Endothelial cell of umbilical vein (primary cell): ENCODE measurements around the gene IKZF1. TPM values are rescaled to one million over a fixed set of nuclear protein-coding genes. Genes with fewer than 3 reads are reported as not detected.

Source experiments
- BruUV-seq: library from RNA; stranded (reverse); fragments of 400-500 nt; replicated peaks from 2 replicates; lab custom pipeline; 2021; lab: Mats Ljungman, UMichigan
- CTCF ChIA-PET: fragments of 300-600, 350-600 bp; sonication (Branson Sonifier 250); formaldehyde crosslinking; loops from one replicate; lab custom pipeline; 2021; ENCODE audit warnings: antibody characterized with exemption, inconsistent platforms; lab: Charles Lee
- POLR2A ChIA-PET: fragments of 300-600, 350-600 bp; sonication (Branson Sonifier 250); formaldehyde crosslinking; loops from one replicate; lab custom pipeline; 2021; ENCODE audit warnings: antibody characterized with exemption, inconsistent platforms; lab: Charles Lee
- DNase-seq: peaks from one replicate; pipeline ENCODE4 v3.0.0-alpha.2; 2011; ENCODE audit warnings: low read depth, low spot score
- FAIRE-seq: peaks from 2 replicates; lab custom pipeline; 2011; peaks lifted over from hg19 to GRCh38; lab: Jason Lieb, UNC
- H2AFZ ChIP-seq: 2 replicates; pipeline ENCODE4 v1.6.0; 2012; ENCODE audit warnings: low read depth, low read length, control low read depth, inconsistent platforms
- H3K27ac ChIP-seq: 2 replicates; pipeline ENCODE4 v1.5.1; 2011; ENCODE audit warnings: low read depth, mild to moderate bottlenecking, control low read depth, low read length, moderate library complexity; ENCODE audit not compliant: insufficient read depth
- H3K27me3 ChIP-seq, 2 experiments: 2 replicates each; pipeline versions ENCODE4 v1.6.0 to v1.6.1; 2011; ENCODE audit warnings: low read length in 2 of 2, mixed read lengths in 1 of 2; ENCODE audit not compliant: control insufficient read depth in 2 of 2, insufficient read depth in 2 of 2
- H3K36me3 ChIP-seq, 2 experiments: 2 replicates in 1 of 2; 3 replicates in 1 of 2; pipeline ENCODE4 v1.5.1; 2011; ENCODE audit warnings: low read length in 2 of 2, mild to moderate bottlenecking in 1 of 2, moderate library complexity in 1 of 2; ENCODE audit not compliant: control insufficient read depth in 2 of 2, insufficient read depth in 2 of 2; ENCODE audit errors: extremely low read depth in 1 of 2
- H3K4me1 ChIP-seq: 3 replicates; pipeline ENCODE4 v1.5.1; 2011; ENCODE audit warnings: mild to moderate bottlenecking, low read length; ENCODE audit not compliant: control insufficient read depth, insufficient read depth; ENCODE audit errors: extremely low read depth
- H3K4me2 ChIP-seq: 2 replicates; pipeline ENCODE4 v1.6.1; 2011; ENCODE audit warnings: low read length, control low read depth, mixed read lengths; ENCODE audit not compliant: insufficient read depth
- H3K4me3 ChIP-seq, 3 experiments: fragments of 200-600 bp in 1 of 3; sonication (generic), shearing (Covaris generic) in 1 of 3; replicated peaks in 1 of 3; 2 replicates each; pipeline ENCODE4 v1.5.1; 2011 to 2016; ENCODE audit warnings: control low read depth in 3 of 3, low read length in 3 of 3, mild to moderate bottlenecking in 2 of 3, inconsistent platforms in 1 of 3, low read depth in 1 of 3, moderate library complexity in 1 of 3; ENCODE audit not compliant: insufficient read depth in 1 of 3
- H3K79me2 ChIP-seq: 2 replicates; pipeline ENCODE4 v1.6.0; 2012; ENCODE audit warnings: low read length, inconsistent platforms; ENCODE audit not compliant: control insufficient read depth, insufficient read depth
- H3K9ac ChIP-seq: replicated peaks from 2 replicates; pipeline ENCODE3; 2011; ENCODE audit warnings: low read length, control low read depth; ENCODE audit not compliant: insufficient read depth; ENCODE audit errors: extremely low read depth
- H3K9me1 ChIP-seq: replicated peaks from 3 replicates; pipeline ENCODE4 v1.6.0; 2011; ENCODE audit warnings: mild to moderate bottlenecking, low read length; ENCODE audit not compliant: control insufficient read depth, insufficient read depth; ENCODE audit errors: extremely low read depth
- H3K9me3 ChIP-seq: replicated peaks from 2 replicates; pipeline ENCODE4 v1.5.1; 2012; ENCODE audit warnings: low read length, inconsistent platforms; ENCODE audit not compliant: control insufficient read depth, insufficient read depth
- H4K20me1 ChIP-seq: replicated peaks from 2 replicates; pipeline ENCODE3; 2011; ENCODE audit warnings: mild to moderate bottlenecking, low read length; ENCODE audit not compliant: control insufficient read depth, insufficient read depth; ENCODE audit errors: extremely low read depth
- CTCF ChIP-seq, 2 donors: IDR thresholded peaks; 1 replicate in 1 of 2; 2 replicates in 1 of 2; pipeline ENCODE4 v1.5.1; 2011; ENCODE audit warnings: low read length in 2 of 2, mild to moderate bottlenecking in 2 of 2, moderate library complexity in 2 of 2, control low read depth in 1 of 2, inconsistent platforms in 1 of 2, low read depth in 1 of 2; ENCODE audit not compliant: insufficient read depth in 1 of 2; ENCODE audit errors: extremely low read depth in 1 of 2
- EZH2 ChIP-seq: IDR thresholded peaks from 2 replicates; pipeline ENCODE4 v1.6.1; 2012; ENCODE audit warnings: borderline replicate concordance, low read depth, mild to moderate bottlenecking, moderate library complexity, low read length, inconsistent platforms; ENCODE audit not compliant: severe bottlenecking
- FOS ChIP-seq: IDR thresholded peaks from 2 replicates; pipeline ENCODE4 v1.6.1; 2011; ENCODE audit warnings: mild to moderate bottlenecking, low read length, moderate library complexity, borderline replicate concordance; ENCODE audit not compliant: insufficient read depth
- GATA2 ChIP-seq: IDR thresholded peaks from 2 replicates; pipeline ENCODE4 v1.7.0; 2011; ENCODE audit warnings: low read depth, mild to moderate bottlenecking, moderate library complexity, mixed read lengths, low read length; ENCODE audit not compliant: insufficient read length, insufficient read depth
- JUN ChIP-seq: IDR thresholded peaks from 2 replicates; pipeline ENCODE4 v1.6.1; 2011; ENCODE audit warnings: borderline replicate concordance, low read depth; ENCODE audit not compliant: insufficient read length, insufficient read depth
- MAX ChIP-seq: IDR thresholded peaks from 2 replicates; pipeline ENCODE4 v1.6.1; 2011; ENCODE audit not compliant: insufficient read depth, insufficient read length
- MYC ChIP-seq: IDR thresholded peaks from one replicate; pipeline ENCODE4 v1.6.1; 2011; ENCODE audit warnings: mild to moderate bottlenecking, low read depth, low read length
- POLR2A ChIP-seq: IDR thresholded peaks from 2 replicates; pipeline ENCODE4 v1.6.1; 2012; ENCODE audit warnings: low read depth, mild to moderate bottlenecking, control low read depth, low read length
- POLR2AphosphoS5 ChIP-seq: IDR thresholded peaks from 2 replicates; pipeline ENCODE4 v1.6.1; 2012; ENCODE audit warnings: low read depth, mild to moderate bottlenecking, control low read depth, low read length, moderate library complexity; ENCODE audit not compliant: insufficient read depth
- dilution Hi-C: fragments of 300-500 bp; cut with MboI; formaldehyde crosslinking; loops from one replicate; pipeline ENCODE4 v1.15.0; 2019; ENCODE audit warnings: low sequenced_read_pairs; ENCODE audit not compliant: extremely low pct_ligation_motif_present
- intact Hi-C: fragments of 100-400 bp; cut with micrococcal nuclease; formaldehyde crosslinking; loops from one replicate; pipeline ENCODE4 v1.10.0; 2022
- polyA plus RNA-seq, 4 experiments: library from polyadenylated mRNA; depleted of rRNA in 3 of 4; stranded (reverse) in 3 of 4; unstranded in 1 of 4; fragments of >200 nt; gene quantifications; 2 replicates each; pipeline versions ENCODE4 v1.2.1 to v1.2.3, GENCODE V29; 2011 to 2012; ENCODE audit warnings: missing spikeins in 1 of 4
- total RNA-seq: library from RNA; stranded (reverse); gene quantifications from 2 replicates; pipeline ENCODE4 v1.2.3, GENCODE V29; 2021

The IKZF1 gene
- total and polyA plus RNA-seq, 2 donors (not counting 3 experiments of a cell fraction or from before 2014, with no cell fraction given): 0.01 to 0.20 TPM

- POLR2A ChIA-PET: no interaction called here
- Histone ChIP-seq H3K9me3 (no peaks in the 10 kb centered on the region), H3K27me3 (peaks cover 0 to 8% of the 10 kb centered on the region in 2 experiments), H3K36me3 (no peaks in the 10 kb centered on the region), H4K20me1 (no peaks in the 10 kb centered on the region), H3K9me1 (no peaks in the 10 kb centered on the region), H3K79me2 (no peaks in the 10 kb centered on the region), H3K4me2 (no peak overlapping the region), H3K9ac (no peak overlapping the region), H3K4me3 (no peak overlapping the region), H3K27ac (no peak overlapping the region), H2AFZ (no peak overlapping the region), H3K4me1 (peaks cover 12% of the 10 kb centered on the region)
- no peak for TF ChIP-seq JUN
- peak; percentile 89 to 94 for TF ChIP-seq CTCF (IDR thresholded peaks at IDR 0.05; ENCODE audit: extremely low read depth in 1 of 2, insufficient read depth in 1 of 2, low read depth in 1 of 2, low read length in 2 of 2)
- DNase-seq (peak; percentile 77), FAIRE-seq (peak; percentile 89)
- dilution Hi-C loops: no loop called here
- intact Hi-C loops: loop anchor here (1.0 to 2.0 kb wide), 4 partner anchors 213 to 743 kb away; no protein-coding TSS in a partner anchor
- CTCF ChIA-PET: interaction anchor here (0.8 to 4.5 kb wide), 21 partner anchors 10 to 765 kb away, joined by 3 to 49 read pairs (median 4); partner anchors contain the start of gene ZPBP
- no TSS peak for BruUV-seq
These were observed 113.6 kb downstream of the IKZF1 start for GRCh38 chr7:50418086-50418515.

- Histone ChIP-seq H3K79me2 (no peaks in the 10 kb centered on the region), H3K4me1 (peaks cover 12% of the 10 kb centered on the region), H3K9ac (no peak overlapping the region), H2AFZ (no peak overlapping the region), H3K4me3 (no peak overlapping the region), H3K9me3 (no peaks in the 10 kb centered on the region), H3K27me3 (peaks cover 0 to 8% of the 10 kb centered on the region in 2 experiments), H3K27ac (no peak overlapping the region), H4K20me1 (no peaks in the 10 kb centered on the region), H3K9me1 (no peaks in the 10 kb centered on the region), H3K36me3 (no peaks in the 10 kb centered on the region), H3K4me2 (no peak overlapping the region)
- intact Hi-C loops: loop anchor here (1.0 to 2.0 kb wide), 4 partner anchors 213 to 742 kb away; no protein-coding TSS in a partner anchor
- DNase-seq (no peak), FAIRE-seq (no peak)
- dilution Hi-C loops: no loop called here
- BruUV-seq: no TSS peak
- TF ChIP-seq FOS: no peak
- TF ChIP-seq MYC: no peak
- TF ChIP-seq CTCF (IDR thresholded peaks at IDR 0.05; ENCODE audit: extremely low read depth in 1 of 2, insufficient read depth in 1 of 2, low read depth in 1 of 2, low read length in 2 of 2): no peak
- TF ChIP-seq JUN: no peak
- TF ChIP-seq GATA2: no peak
- no peak for TF ChIP-seq POLR2AphosphoS5
- TF ChIP-seq EZH2: no peak
- TF ChIP-seq MAX: no peak
- no peak for TF ChIP-seq POLR2A
- CTCF ChIA-PET: interaction anchor here (0.8 to 4.5 kb wide), 21 partner anchors 10 to 764 kb away, joined by 3 to 49 read pairs (median 4); partner anchors contain the start of gene ZPBP
- POLR2A ChIA-PET: no interaction called here
These were observed 114.2 kb downstream of the IKZF1 start for GRCh38 chr7:50418526-50419290.
